ENCODE measurements around the gene NEGR1. TPM values are rescaled to one million over a fixed set of nuclear protein-coding genes. Genes with fewer than 3 reads are reported as not detected.

The NEGR1 gene
- total RNA-seq, 1 experiment from 2014 or later = 2.9 TPM

DNA sequence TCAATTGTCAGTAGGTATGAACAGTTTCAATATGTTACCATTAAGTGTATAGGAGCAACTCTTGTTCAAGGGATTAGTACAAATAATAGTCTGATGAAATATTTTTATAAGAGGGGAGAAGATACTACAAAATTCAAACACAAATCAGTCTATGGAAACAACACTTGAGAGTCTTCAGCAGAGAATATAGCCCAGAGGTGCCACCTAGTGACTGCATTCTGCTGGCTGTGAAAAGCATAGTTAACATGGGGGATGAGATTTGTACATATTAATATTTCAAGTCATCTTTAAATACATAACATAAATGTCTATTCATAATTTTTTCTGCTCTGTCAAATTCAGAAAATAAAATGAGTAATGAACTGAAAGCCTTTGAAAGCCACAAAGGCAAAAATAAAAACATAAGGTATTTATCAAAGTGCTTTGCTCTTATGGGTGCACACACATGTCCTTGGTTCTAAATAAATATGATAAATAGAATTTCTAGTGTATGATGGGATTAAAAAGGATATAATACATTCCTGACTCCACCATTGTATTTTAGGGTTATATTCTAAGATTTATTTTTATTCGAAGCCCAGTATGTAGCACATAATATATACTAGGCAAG lies 760.6 kb downstream of the NEGR1 start:
- TF ChIP-seq RORB (CRISPR knock-in tag; IDR thresholded peaks at IDR 0.05) = no peak
- no peak for TF ChIP-seq OVOL2 (CRISPR knock-in tag; IDR thresholded peaks at IDR 0.05; ENCODE audit: borderline replicate concordance)
- TF ChIP-seq CTCF (IDR thresholded peaks at IDR 0.05) = peak; percentile 36; the same call in 1 of the 2 replicates
- no peak for TF ChIP-seq ZNF671 (CRISPR knock-in tag; IDR thresholded peaks at IDR 0.05)
- no peak for TF ChIP-seq SOX15 (CRISPR knock-in tag; IDR thresholded peaks at IDR 0.05)
- no peak for TF ChIP-seq ELF4 (CRISPR knock-in tag; IDR thresholded peaks at IDR 0.05; ENCODE audit: low read depth)
- TF ChIP-seq ZNF263 (CRISPR knock-in tag; IDR thresholded peaks at IDR 0.05; ENCODE audit: low read depth) = no peak
- TF ChIP-seq NR3C1 (CRISPR knock-in tag; conservative IDR thresholded peaks at IDR 0.05; ENCODE audit: low read depth) = no peak
- ChIA-PET CTCF (no interaction called here), POLR2A (no interaction called here)
- Mint-ChIP-seq H3K9me3 (no peaks in the 10 kb centered on the region), H3K4me3 (no peak overlapping the region), H3K27ac (no peak overlapping the region), H3K36me3 (no peaks in the 10 kb centered on the region), H3K27me3 (ENCODE audit: low read depth) (no peaks in the 10 kb centered on the region), H3K4me1 (no peaks in the 10 kb centered on the region)
- peak; percentile 53 for ATAC-seq
- peak; percentile 23 for DNase-seq (ENCODE audit: low spot score)

DNA sequence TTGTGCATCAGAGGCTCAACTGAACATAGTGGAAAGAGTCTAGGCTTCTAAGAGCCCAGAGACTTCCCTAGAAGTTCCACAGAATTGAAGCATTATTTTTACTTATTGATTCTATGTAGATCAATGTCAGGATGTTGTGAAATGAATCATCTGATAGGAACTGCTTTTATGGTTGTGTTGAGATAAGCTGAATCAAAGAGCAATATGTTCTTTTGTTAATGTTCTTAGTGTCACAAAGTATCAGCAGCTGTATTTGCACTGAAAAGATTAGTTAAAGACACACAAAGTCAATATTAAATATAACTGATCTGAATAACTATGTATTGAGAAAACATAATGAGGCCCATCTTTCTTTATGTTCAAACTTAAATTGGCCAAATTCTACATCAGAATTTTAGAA lies 770.8 kb downstream of the NEGR1 start:
- Mint-ChIP-seq H3K36me3 (no peaks in the 10 kb centered on the region), H3K27me3 (ENCODE audit: low read depth) (no peaks in the 10 kb centered on the region), H3K27ac (no peak overlapping the region), H3K4me1 (no peaks in the 10 kb centered on the region), H3K9me3 (peaks cover 21% of the 10 kb centered on the region), H3K4me3 (no peak overlapping the region)
- ChIA-PET POLR2A (no interaction called here), CTCF (no interaction called here)
- no peak for DNase-seq (ENCODE audit: low spot score)
- no peak for ATAC-seq
- TF ChIP-seq TEAD4 (CRISPR knock-in tag; IDR thresholded peaks at IDR 0.05) (no peak), FOXP4 (CRISPR knock-in tag; IDR thresholded peaks at IDR 0.05) (no peak), E2F5 (CRISPR knock-in tag; IDR thresholded peaks at IDR 0.05) (no peak), RELA (CRISPR knock-in tag; IDR thresholded peaks at IDR 0.05; ENCODE audit: borderline replicate concordance) (no peak), HMGA2 (CRISPR knock-in tag; IDR thresholded peaks at IDR 0.05) (no peak), ZNF423 (CRISPR knock-in tag; IDR thresholded peaks at IDR 0.05) (no peak), ZNF532 (CRISPR knock-in tag; IDR thresholded peaks at IDR 0.05; ENCODE audit: borderline replicate concordance) (no peak), ZBTB21 (CRISPR knock-in tag; IDR thresholded peaks at IDR 0.05; ENCODE audit: borderline replicate concordance) (no peak), ETV6 (CRISPR knock-in tag; IDR thresholded peaks at IDR 0.05) (no peak), ERG (CRISPR knock-in tag; IDR thresholded peaks at IDR 0.05) (no peak), ZNF232 (CRISPR knock-in tag; IDR thresholded peaks at IDR 0.05) (no peak)
- TF ChIP-seq, protein P1, sequence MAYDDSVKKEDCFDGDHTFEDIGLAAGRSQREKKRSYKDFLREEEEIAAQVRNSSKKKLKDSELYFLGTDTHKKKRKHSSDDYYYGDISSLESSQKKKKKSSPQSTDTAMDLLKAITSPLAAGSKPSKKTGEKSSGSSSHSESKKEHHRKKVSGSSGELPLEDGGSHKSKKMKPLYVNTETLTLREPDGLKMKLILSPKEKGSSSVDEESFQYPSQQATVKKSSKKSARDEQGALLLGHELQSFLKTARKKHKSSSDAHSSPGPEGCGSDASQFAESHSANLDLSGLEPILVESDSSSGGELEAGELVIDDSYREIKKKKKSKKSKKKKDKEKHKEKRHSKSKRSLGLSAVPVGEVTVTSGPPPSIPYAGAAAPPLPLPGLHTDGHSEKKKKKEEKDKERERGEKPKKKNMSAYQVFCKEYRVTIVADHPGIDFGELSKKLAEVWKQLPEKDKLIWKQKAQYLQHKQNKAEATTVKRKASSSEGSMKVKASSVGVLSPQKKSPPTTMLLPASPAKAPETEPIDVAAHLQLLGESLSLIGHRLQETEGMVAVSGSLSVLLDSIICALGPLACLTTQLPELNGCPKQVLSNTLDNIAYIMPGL (CRISPR knock-in tag; IDR thresholded peaks at IDR 0.05) = no peak
- TF ChIP-seq, protein P2, sequence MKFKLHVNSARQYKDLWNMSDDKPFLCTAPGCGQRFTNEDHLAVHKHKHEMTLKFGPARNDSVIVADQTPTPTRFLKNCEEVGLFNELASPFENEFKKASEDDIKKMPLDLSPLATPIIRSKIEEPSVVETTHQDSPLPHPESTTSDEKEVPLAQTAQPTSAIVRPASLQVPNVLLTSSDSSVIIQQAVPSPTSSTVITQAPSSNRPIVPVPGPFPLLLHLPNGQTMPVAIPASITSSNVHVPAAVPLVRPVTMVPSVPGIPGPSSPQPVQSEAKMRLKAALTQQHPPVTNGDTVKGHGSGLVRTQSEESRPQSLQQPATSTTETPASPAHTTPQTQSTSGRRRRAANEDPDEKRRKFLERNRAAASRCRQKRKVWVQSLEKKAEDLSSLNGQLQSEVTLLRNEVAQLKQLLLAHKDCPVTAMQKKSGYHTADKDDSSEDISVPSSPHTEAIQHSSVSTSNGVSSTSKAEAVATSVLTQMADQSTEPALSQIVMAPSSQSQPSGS (CRISPR knock-in tag; IDR thresholded peaks at IDR 0.05; ENCODE audit: borderline replicate concordance, low read depth) = no peak
